H1 (cell line): ENCODE results near the gene PCBP1. TPM values are rescaled to one million over a fixed set of nuclear protein-coding genes. Genes with fewer than 3 reads are reported as not detected.

Source experiments
- CTCF ChIA-PET: fragments of 300-600 bp; sonication (Branson Sonifier 250); formaldehyde crosslinking; loops from one replicate; lab custom pipeline; 2021; ENCODE audit not compliant: partially characterized antibody; lab: Charles Lee
- POLR2A ChIA-PET: fragments of 300-600 bp; sonication (Branson Sonifier 250); formaldehyde crosslinking; loops from one replicate; lab custom pipeline; 2021; ENCODE audit warnings: inconsistent platforms; ENCODE audit not compliant: partially characterized antibody; lab: Charles Lee
- DNase-seq, 2 experiments: peaks; one replicate each; pipeline versions ENCODE4 v3.0.0 to v3.0.0-alpha.2; 2010 to 2022; ENCODE audit warnings: low spot score in 2 of 2, low read depth in 1 of 2, mixed read lengths in 1 of 2
- FAIRE-seq: peaks from 2 replicates; lab custom pipeline; 2011; peaks lifted over from hg19 to GRCh38; lab: Jason Lieb, UNC
- H2AFZ ChIP-seq: 2 replicates; pipeline ENCODE4 v1.8.1; 2012; ENCODE audit warnings: low read length, inconsistent platforms
- H2AK5ac ChIP-seq: 2 replicates; pipeline ENCODE4 v1.6.1; 2013; ENCODE audit warnings: low read depth, low read length
- H2BK120ac ChIP-seq: replicated peaks from 2 replicates; pipeline ENCODE3; 2013; ENCODE audit warnings: low read depth, low read length, inconsistent platforms
- H2BK12ac ChIP-seq: 2 replicates; pipeline ENCODE4 v1.6.1; 2013; ENCODE audit warnings: low read depth, low read length
- H2BK15ac ChIP-seq: 2 replicates; pipeline ENCODE4 v1.6.1; 2013; ENCODE audit warnings: low read length
- H2BK20ac ChIP-seq: 2 replicates; pipeline ENCODE4 v1.6.1; 2013; ENCODE audit warnings: low read length
- H2BK5ac ChIP-seq: 2 replicates; pipeline ENCODE4 v1.6.1; 2013; ENCODE audit warnings: low read depth, low read length
- H3K14ac ChIP-seq: 2 replicates; pipeline ENCODE4 v1.6.1; 2013; ENCODE audit warnings: inconsistent platforms; ENCODE audit not compliant: insufficient read length
- H3K18ac ChIP-seq: 2 replicates; pipeline ENCODE4 v1.6.1; 2013; ENCODE audit warnings: low read length; ENCODE audit errors: extremely low read depth
- H3K23ac ChIP-seq: 2 replicates; pipeline ENCODE4 v1.6.1; 2013; ENCODE audit warnings: inconsistent platforms; ENCODE audit not compliant: insufficient read length
- H3K23me2 ChIP-seq: 2 replicates; pipeline ENCODE4 v1.6.1; 2013; ENCODE audit warnings: low read depth, low read length
- H3K27ac ChIP-seq: 2 replicates; pipeline ENCODE4 v1.6.1; 2011; ENCODE audit warnings: low read depth, low read length, inconsistent platforms
- H3K27me3 ChIP-seq, 4 experiments: replicated peaks in 1 of 4; 1 replicate in 1 of 4; 2 replicates in 3 of 4; pipeline versions ENCODE4 v1.6.1 to v1.8.1; 2011 to 2013; ENCODE audit warnings: low read length in 3 of 4, mild to moderate bottlenecking in 3 of 4, inconsistent platforms in 2 of 4, mixed read lengths in 2 of 4, moderate library complexity in 1 of 4; ENCODE audit not compliant: control insufficient read depth in 3 of 4, insufficient read depth in 3 of 4; ENCODE audit errors: extremely low read depth in 1 of 4
- H3K36me3 ChIP-seq, 4 experiments: 2 replicates each; pipeline versions ENCODE4 v1.6.1 to v1.8.1; 2011 to 2013; ENCODE audit warnings: mild to moderate bottlenecking in 4 of 4, low read length in 3 of 4, moderate library complexity in 2 of 4, control low read depth in 1 of 4, inconsistent platforms in 1 of 4; ENCODE audit not compliant: insufficient read depth in 4 of 4, control insufficient read depth in 2 of 4
- H3K4ac ChIP-seq: replicated peaks from 2 replicates; pipeline ENCODE3; 2013; ENCODE audit warnings: low read length, low read depth, mixed read lengths, inconsistent platforms; ENCODE audit not compliant: insufficient read length
- H3K4me1 ChIP-seq, 4 experiments: replicated peaks in 1 of 4; 1 replicate in 1 of 4; 2 replicates in 3 of 4; pipeline versions ENCODE4 v1.6.1 to v1.8.1; 2011 to 2013; ENCODE audit warnings: low read length in 3 of 4, inconsistent platforms in 2 of 4, mixed read lengths in 1 of 4; ENCODE audit not compliant: insufficient read depth in 4 of 4, control insufficient read depth in 3 of 4
- H3K4me2 ChIP-seq, 2 experiments: 2 replicates each; pipeline versions ENCODE4 v1.6.1 to v1.8.1; 2011 to 2013; ENCODE audit warnings: low read depth in 2 of 2, low read length in 2 of 2, control low read depth in 1 of 2, inconsistent platforms in 1 of 2, mild to moderate bottlenecking in 1 of 2; ENCODE audit not compliant: insufficient read depth in 1 of 2
- H3K4me3 ChIP-seq, 4 experiments: fragments of 200-600, 300-600 bp in 1 of 4; sonication (generic), shearing (Covaris generic), sonication (Bioruptor Twin) in 1 of 4; 2 replicates each; pipeline versions ENCODE4 v1.5.1 to v1.8.1; 2011 to 2016; ENCODE audit warnings: low read length in 4 of 4, low read depth in 3 of 4, control low read depth in 2 of 4, inconsistent platforms in 2 of 4, mild to moderate bottlenecking in 2 of 4, mixed read lengths in 1 of 4, moderate library complexity in 1 of 4; ENCODE audit not compliant: insufficient read depth in 2 of 4; ENCODE audit errors: extremely low read depth in 1 of 4
- H3K56ac ChIP-seq: replicated peaks from 2 replicates; pipeline ENCODE3; 2013; ENCODE audit warnings: low read depth, mild to moderate bottlenecking, mixed read lengths, low read length, inconsistent platforms; ENCODE audit not compliant: insufficient read length
- H3K79me1 ChIP-seq: 2 replicates; pipeline ENCODE4 v1.6.1; 2013; ENCODE audit warnings: low read depth, low read length, control low read depth
- H3K79me2 ChIP-seq, 2 experiments: 2 replicates each; pipeline versions ENCODE4 v1.6.1 to v1.8.1; 2012 to 2013; ENCODE audit warnings: low read length in 2 of 2, mild to moderate bottlenecking in 2 of 2, inconsistent platforms in 1 of 2; ENCODE audit not compliant: insufficient read depth in 2 of 2, control insufficient read depth in 1 of 2
- H3K9ac ChIP-seq, 4 experiments: replicated peaks in 1 of 4; 1 replicate in 1 of 4; 2 replicates in 3 of 4; pipeline versions ENCODE4 v1.6.1 to v1.8.1; 2011 to 2013; ENCODE audit warnings: low read depth in 3 of 4, low read length in 3 of 4, control low read depth in 2 of 4, mild to moderate bottlenecking in 2 of 4, moderate library complexity in 2 of 4, inconsistent platforms in 1 of 4; ENCODE audit errors: extremely low read depth in 1 of 4
- H3K9me3 ChIP-seq, 2 experiments: 2 replicates each; pipeline versions ENCODE4 v1.6.1 to v1.8.1; 2012 to 2013; ENCODE audit warnings: mild to moderate bottlenecking in 2 of 2, moderate library complexity in 2 of 2, control low read depth in 1 of 2, inconsistent platforms in 1 of 2, low read depth in 1 of 2, low read length in 1 of 2, mixed read lengths in 1 of 2; ENCODE audit not compliant: insufficient read depth in 2 of 2
- H4K20me1 ChIP-seq, 2 experiments: replicated peaks in 1 of 2; 2 replicates each; pipeline versions ENCODE3 to v1.8.1; 2011 to 2013; ENCODE audit warnings: inconsistent platforms in 2 of 2, low read length in 2 of 2, mild to moderate bottlenecking in 1 of 2; ENCODE audit not compliant: insufficient read depth in 2 of 2, control insufficient read depth in 1 of 2
- H4K5ac ChIP-seq: 2 replicates; pipeline ENCODE4 v1.6.1; 2013; ENCODE audit warnings: low read length, low read depth, mixed read lengths, inconsistent platforms; ENCODE audit not compliant: insufficient read length
- H4K8ac ChIP-seq: 2 replicates; pipeline ENCODE4 v1.8.0; 2013; ENCODE audit warnings: mild to moderate bottlenecking, moderate library complexity, low read length, inconsistent platforms; ENCODE audit not compliant: insufficient read depth; ENCODE audit errors: extremely low read depth
- H4K91ac ChIP-seq: replicated peaks from 2 replicates; pipeline ENCODE3; 2013; ENCODE audit warnings: low read length, mixed read lengths, inconsistent platforms; ENCODE audit not compliant: insufficient read length
- BCL11A ChIP-seq, 2 experiments: IDR thresholded peaks; one replicate each; pipeline ENCODE4 v1.6.1; 2011; ENCODE audit warnings: low read depth in 2 of 2, low read length in 2 of 2, mild to moderate bottlenecking in 2 of 2
- EGR1 ChIP-seq: IDR thresholded peaks from 2 replicates; pipeline ENCODE4 v1.6.1; 2011; ENCODE audit warnings: low read depth, low read length, borderline replicate concordance
- EZH2 ChIP-seq: fragments of 200-600 bp; sonication (generic); IDR thresholded peaks from 2 replicates; pipeline ENCODE4 v1.7.1; 2012; ENCODE audit warnings: low read depth, mild to moderate bottlenecking, moderate library complexity, low read length, inconsistent platforms; ENCODE audit not compliant: severe bottlenecking
- GABPA ChIP-seq: IDR thresholded peaks from 2 replicates; pipeline ENCODE4 v1.6.1; 2011; ENCODE audit warnings: mild to moderate bottlenecking, low read length, moderate library complexity, borderline replicate concordance; ENCODE audit not compliant: insufficient read depth
- RXRA ChIP-seq: IDR thresholded peaks from 2 replicates; pipeline ENCODE4 v1.6.1; 2011; ENCODE audit warnings: low read depth, mild to moderate bottlenecking, low read length, moderate library complexity; ENCODE audit not compliant: insufficient read depth
- SIX5 ChIP-seq: IDR thresholded peaks from 2 replicates; pipeline ENCODE4 v1.6.1; 2011; ENCODE audit warnings: mild to moderate bottlenecking, low read depth, low read length
- SP2 ChIP-seq: IDR thresholded peaks from 2 replicates; pipeline ENCODE4 v1.6.1; 2012; ENCODE audit warnings: mild to moderate bottlenecking, low read length, inconsistent platforms
- TAF1 ChIP-seq: IDR thresholded peaks from 2 replicates; pipeline ENCODE4 v1.6.1; 2011; ENCODE audit warnings: mild to moderate bottlenecking, low read depth, low read length
- YY1 ChIP-seq: IDR thresholded peaks from 2 replicates; pipeline ENCODE4 v1.6.1; 2011; ENCODE audit warnings: low read depth, mild to moderate bottlenecking, low read length
- ZNF274 ChIP-seq: IDR thresholded peaks from 2 replicates; pipeline ENCODE4 v1.7.0; 2012; ENCODE audit warnings: low read length, borderline replicate concordance; ENCODE audit errors: extremely low read depth
- WGBS, 2 experiments: shearing (Covaris generic) in 1 of 2; methylation state at CpG; one replicate each; pipeline versions ENCODE4 v1.1.6 to v1.1.7; 2013 to 2015; ENCODE audit warnings: low lambda C conversion rate in 2 of 2, mixed read lengths in 2 of 2, inconsistent platforms in 1 of 2, low coverage in 1 of 2, missing lambda C conversion rate in 1 of 2; ENCODE audit not compliant: insufficient replicate concordance in 2 of 2, insufficient coverage in 1 of 2, insufficient read length in 1 of 2; ENCODE audit errors: extremely low coverage in 1 of 2, missing lambda C conversion rate in 1 of 2; 5-methylcytosine and 5-hydroxymethylcytosine counted together
- polyA plus RNA-seq, 7 experiments: library from polyadenylated mRNA; depleted of rRNA in 3 of 7; stranded (reverse) in 5 of 7; unstranded in 2 of 7; fragments of >200 nt in 5 of 7; fragments of 200-250 nt in 2 of 7; gene quantifications; 1 replicate in 5 of 7; 2 replicates in 1 of 7; 4 replicates in 1 of 7; pipeline versions ENCODE4 v1.2.1 to v1.2.3, GENCODE V29; 2011 to 2013; ENCODE audit warnings: missing spikeins in 2 of 7, mixed read lengths in 2 of 7
- total RNA-seq: library from RNA; stranded (reverse); fragmentation: NEBNext Ultra II Directional; extraction: Animal tissue kit (Norgen Biotek cat#: 25700); gene quantifications from 2 replicates; pipeline ENCODE4 v1.2.1, GENCODE V29; 2021
- TF ChIP-seq, protein P1 (sequence below): IDR thresholded peaks from 2 replicates; pipeline ENCODE4 v1.6.1; 2012; ENCODE audit warnings: inconsistent platforms

PCBP1 gene
- total and polyA plus RNA-seq, 2 of the 8 experiments (the other 6 are each of a cell fraction or from before 2014, with no cell fraction given), result 279 to 493 TPM

DNA sequence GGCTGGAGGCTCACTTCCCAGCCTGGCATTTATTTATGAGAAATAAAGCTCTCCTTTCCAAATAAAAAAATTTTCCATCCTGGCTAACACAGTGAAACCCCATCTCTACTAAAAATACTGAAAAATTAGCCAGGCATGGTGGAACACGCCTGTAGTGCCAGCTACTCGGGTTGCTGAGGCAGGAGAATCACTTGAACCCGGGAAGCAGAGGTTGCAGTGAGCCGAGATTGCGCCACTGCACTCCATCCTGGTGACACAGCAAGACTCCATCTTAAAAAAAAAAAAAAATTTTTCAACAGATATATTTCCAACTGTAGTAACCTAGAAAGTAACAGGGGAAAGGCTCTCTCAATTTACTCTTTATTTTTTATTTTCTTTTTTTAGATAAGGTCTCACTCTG, 6.1 kb upstream of the PCBP1 start:
- Histone ChIP-seq H3K9me3 (no peaks in the 10 kb centered on the region), H4K5ac (no peak overlapping the region), H2BK20ac (no peak overlapping the region), H3K9ac (0 out of 7 replicates have a peak overlapping the region, but pooled peaks of 1 of the 4 experiments have one; percentile 0), H3K79me1 (no peaks in the 10 kb centered on the region), H4K20me1 (no peaks in the 10 kb centered on the region), H2AFZ (no peak overlapping the region), H3K18ac (no peak overlapping the region), H3K14ac (no peak overlapping the region), H4K91ac (no peak overlapping the region), H2BK120ac (no peak overlapping the region), H3K27me3 (no peaks in the 10 kb centered on the region), H3K23ac (no peak overlapping the region), H2BK15ac (no peak overlapping the region), H3K36me3 (peaks cover 6 to 70% (median 27%) of the 10 kb centered on the region in 4 experiments; a peak in 7 of 8 replicates), H3K4me3 (no peak overlapping the region), H4K8ac (no peak overlapping the region), H2BK12ac (no peak overlapping the region), H3K56ac (no peak overlapping the region), H3K4ac (no peak overlapping the region), H3K4me1 (peaks cover 3 to 15% (median 10%) of the 10 kb centered on the region in 4 experiments; a peak in 5 of 7 replicates), H3K4me2 (no peak overlapping the region), H2AK5ac (no peak overlapping the region; the same call in 1 of the 2 replicates), H3K79me2 (peaks cover 0 to 13% of the 10 kb centered on the region in 2 experiments; a peak in 1 of 4 replicates), H3K27ac (no peak overlapping the region), H2BK5ac (no peak overlapping the region), H3K23me2 (peaks cover 2% of the 10 kb centered on the region; the same call in 1 of the 2 replicates)
- FAIRE-seq (no peak), DNase-seq (no peak)
- 95% methylated on average over 5 of the region's 5 CpGs; no CpG with 5 or more reads in 1 of the 2 experiments for WGBS, 2 experiments
- TF ChIP-seq RXRA (no peak), YY1 (no peak), SIX5 (no peak), BCL11A (IDR thresholded peaks at IDR 0.05; ENCODE audit: low read depth in 2 of 2, low read length in 2 of 2) (no peak), EGR1 (no peak), GABPA (no peak), EZH2 (no peak), TAF1 (no peak), ZNF274 (no peak), SP2 (no peak)
- TF ChIP-seq, protein P1, sequence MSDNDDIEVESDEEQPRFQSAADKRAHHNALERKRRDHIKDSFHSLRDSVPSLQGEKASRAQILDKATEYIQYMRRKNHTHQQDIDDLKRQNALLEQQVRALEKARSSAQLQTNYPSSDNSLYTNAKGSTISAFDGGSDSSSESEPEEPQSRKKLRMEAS, result no peak
- CTCF ChIA-PET, result interaction anchor here (0.7 to 7.4 kb wide), 6 partner anchors 10 to 216 kb away, joined by 3 to 85 read pairs (median 4); partner anchors contain the start of gene MXD1
- POLR2A ChIA-PET, result interaction anchor here (0.6 to 32.2 kb wide), 10 partner anchors 8 to 368 kb away, joined by 3 to 1553 read pairs (median 3); partner anchors contain the start of genes MXD1 and SNRPG
